HG02870 (cell line): ENCODE data around the gene TMC8.
"Not testable (repeated sequence)": the region's sequence is repeated elsewhere in the genome, so short reads cannot be mapped to it uniquely, and the experiment has no call there.

ENCODE experiments used
- ATAC-seq: cut with Tn5 transposase; IDR thresholded peaks from one replicate; pipeline ENCODE4 v1.9.1; 2021; ENCODE audit warnings: mild to moderate bottlenecking, moderate library complexity; ENCODE audit not compliant: unreplicated experiment

The TMC8 gene

DNA sequence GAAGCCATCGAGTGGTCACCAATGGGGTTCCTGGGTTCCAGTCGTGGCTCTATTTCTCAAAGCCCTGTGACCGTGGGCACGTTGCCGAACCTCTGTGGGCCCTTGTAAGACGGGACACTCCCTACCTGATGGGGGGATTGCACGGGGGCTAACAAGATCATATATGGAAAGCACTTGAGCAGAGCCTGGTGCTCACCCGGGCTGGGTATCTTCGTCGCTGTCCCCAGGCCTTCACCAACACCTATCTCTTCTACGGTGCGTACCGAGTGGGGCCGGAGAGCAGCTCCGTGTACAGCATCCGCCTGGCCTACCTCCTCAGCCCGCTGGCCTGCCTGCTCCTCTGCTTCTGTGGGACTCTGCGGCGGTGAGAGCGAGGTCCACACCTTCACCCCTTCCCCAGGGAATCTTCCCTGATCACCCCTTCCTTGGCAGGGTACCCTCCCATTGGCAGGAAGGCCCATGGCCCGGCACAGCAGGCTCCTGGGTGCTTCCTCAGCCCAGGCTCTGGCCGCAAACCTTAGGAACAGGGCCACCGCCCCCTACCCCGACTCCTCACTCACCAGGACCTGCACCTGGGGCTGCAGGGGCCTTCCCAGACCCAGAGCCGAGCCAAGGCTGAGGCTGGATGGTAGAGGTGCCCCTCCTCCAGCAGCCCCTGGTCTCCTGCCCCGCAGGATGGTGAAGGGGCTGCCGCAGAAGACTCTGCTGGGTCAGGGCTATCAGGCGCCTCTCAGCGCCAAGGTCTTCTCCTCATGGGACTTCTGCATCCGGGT, 2.8 kb downstream of the TMC8 start:
- no peak for ATAC-seq

DNA sequence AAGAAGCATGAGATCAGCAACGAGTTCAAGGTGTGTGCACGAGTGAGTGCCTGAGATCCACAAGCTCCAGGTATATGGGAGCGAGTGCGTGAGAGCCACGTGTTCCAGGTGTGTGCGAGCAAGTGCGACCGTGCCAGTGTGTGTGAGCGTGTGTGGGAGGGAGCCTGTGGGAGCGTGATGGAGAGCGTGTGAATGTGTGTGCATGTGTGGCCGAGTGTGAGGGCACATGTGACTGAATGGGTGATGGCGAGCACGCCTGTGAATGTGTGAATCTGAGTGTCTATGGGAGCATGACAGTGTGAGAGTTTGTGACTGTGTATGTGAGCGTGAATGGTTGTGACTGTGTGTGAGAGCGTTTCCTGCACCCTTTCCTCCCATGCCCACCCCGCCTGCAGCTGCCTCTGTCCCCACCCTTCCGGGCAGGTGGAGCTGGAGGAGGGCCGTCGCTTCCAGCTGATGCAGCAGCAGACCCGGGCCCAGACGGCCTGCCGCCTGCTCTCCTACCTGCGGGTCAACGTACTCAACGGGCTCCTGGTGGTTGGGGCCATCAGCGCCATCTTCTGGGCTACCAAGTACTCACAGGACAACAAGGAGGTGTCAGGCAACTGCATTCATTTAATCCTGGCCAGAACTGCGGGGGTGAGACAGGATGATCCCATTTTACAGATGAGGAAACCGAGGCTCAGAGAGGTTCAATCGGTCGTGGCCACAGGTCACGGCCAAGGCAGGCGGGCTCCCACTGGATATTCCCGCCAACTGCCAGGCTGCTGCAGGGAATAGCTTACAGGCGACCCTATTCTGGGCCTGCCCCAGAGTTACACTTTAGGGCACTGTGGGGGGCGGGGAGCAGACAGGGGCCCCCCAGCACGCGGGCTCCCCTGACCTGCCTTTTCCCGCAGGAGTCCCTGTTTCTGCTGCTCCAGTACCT, 3.7 kb downstream of the TMC8 start:
- ATAC-seq: no peak

DNA sequence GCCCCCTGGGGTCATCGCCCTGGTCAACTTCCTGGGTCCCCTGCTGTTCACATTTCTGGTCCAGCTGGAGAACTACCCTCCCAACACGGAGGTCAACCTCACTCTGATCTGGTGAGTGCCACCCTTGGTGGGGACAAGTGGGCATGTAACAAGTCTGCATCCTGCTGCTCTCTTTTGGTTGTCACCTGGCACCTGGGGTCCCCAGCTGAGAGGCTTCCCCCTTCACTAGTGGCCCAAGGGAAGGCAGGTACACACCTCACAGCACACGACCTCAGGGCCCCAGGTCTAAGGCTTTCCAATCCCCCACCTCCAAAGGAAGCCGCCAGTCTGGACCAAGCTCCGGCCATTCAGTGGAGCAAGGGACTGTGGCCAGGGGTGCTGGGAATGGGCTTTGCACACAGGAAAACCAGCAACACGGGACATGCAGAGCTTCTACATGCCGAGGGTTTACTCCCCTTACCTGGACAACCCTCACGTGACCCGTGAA, 4.4 kb downstream of the TMC8 start:
- ATAC-seq: no peak

DNA sequence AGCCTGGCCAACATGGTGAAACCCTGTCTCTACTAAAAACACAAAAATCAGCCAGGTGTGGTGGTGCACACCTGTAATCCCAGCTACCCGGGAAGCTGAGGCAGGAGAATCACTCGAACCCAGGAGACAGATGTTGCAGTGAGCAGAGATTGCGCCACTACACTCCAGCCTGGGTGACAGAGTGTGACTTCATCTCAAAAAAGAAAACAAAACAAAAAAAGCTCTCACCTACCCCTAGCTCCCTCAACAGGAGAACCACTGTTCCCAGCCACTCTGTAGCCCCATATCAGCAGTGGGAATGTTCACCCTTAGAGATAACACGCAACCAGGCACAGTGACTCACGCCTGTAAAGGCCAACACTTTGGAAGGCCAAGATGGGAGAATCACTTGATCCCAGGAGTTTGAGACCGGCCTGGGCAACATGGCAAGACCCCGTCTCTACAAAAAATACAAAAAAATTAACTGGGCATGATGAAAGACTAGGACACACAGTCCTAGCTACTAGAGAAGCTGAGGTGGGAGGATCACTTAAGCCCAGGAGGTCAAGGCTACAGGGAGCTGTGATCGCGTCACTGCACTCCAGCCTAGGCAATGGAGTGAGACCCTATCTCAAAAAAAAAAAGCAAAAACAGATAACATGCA, 5.4 kb downstream of the TMC8 start:
- ATAC-seq: no peak

DNA sequence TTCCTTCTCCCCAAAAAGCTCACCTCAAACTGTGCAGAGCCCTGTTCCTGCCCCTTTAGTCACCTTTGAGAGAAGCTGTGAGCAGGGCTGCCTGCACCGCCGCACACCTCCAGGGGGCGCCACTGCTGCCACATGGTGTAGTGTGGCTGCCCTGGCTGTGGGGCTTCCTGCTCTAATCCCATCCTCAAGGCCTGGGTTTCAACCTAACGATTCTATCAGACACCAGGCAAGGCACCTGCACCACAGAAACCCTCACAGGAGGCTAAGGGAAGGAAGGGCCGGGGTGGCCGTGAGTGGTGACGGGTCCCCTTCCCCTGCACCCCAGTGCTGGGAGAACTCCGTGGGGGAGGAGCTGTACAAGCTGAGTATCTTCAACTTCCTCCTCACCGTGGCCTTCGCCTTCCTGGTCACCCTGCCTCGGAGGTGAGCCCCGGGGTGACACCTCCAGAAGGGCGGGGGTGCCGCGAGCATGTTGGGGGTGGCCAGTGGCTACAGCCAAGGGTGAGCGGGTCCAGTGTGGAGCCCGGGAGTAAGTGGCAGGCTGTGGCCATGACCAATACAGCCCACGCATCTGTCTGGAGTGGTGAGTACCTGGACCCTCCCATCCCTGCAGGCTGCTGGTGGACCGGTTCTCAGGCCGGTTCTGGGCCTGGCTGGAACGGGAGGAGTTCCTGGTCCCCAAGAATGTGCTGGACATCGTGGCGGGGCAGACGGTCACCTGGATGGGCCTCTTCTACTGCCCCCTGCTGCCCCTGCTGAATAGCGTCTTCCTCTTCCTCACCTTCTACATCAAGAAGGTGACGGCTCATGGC, 7.0 kb downstream of the TMC8 start:
- no peak for ATAC-seq

DNA sequence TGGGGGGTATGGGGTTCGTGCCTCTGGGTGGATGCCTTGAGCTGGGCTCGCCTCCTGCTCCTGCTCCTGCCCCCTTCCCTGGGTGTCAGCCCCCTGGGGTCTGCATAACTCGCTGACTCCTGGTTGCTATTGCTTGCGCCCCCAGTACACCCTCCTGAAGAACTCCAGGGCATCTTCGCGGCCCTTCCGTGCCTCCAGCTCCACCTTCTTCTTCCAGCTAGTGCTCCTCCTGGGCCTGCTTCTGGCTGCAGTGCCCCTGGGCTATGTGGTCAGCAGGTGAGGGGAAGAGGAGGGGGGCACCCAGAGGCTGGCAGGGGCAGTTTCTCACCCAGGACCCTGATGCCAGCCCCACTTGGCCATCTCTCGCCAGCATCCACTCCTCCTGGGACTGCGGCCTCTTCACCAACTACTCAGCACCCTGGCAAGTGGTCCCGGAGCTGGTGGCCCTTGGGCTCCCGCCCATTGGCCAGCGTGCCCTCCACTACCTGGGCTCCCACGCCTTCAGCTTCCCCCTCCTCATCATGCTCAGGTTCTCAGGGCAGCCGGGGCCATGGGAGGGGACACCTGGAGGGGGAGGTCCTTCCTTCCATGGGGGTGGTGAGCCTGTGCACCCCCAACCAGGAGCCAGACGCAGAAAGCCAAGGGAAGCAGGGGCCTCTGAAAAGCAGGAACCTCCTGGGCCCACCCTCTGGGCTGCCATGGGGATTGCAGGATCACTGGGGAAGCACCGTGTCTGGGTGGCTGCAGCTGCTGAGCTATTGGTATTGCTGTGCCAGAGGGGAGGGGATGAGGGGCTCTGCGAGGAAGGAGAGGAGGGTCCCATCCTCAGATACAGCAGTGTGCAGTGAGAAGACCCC, 7.9 kb downstream of the TMC8 start:
- ATAC-seq: no peak

DNA sequence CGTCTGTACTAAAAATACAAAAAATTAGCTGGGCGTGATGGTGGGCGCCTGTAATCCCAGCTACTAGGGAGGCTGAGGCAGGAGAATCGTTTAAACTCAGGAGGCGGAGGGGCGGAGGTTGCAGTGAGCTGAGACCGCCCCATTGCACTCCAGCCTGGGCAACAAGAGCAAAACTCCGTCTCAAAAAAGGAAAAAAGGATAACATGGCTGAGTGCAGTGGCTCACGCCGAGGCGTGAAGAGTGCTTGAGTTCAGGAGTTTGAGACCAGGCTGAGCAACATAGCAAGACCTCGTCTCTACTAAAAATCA, 9.2 kb downstream of the TMC8 start:
- not testable (repeated sequence) for ATAC-seq

DNA sequence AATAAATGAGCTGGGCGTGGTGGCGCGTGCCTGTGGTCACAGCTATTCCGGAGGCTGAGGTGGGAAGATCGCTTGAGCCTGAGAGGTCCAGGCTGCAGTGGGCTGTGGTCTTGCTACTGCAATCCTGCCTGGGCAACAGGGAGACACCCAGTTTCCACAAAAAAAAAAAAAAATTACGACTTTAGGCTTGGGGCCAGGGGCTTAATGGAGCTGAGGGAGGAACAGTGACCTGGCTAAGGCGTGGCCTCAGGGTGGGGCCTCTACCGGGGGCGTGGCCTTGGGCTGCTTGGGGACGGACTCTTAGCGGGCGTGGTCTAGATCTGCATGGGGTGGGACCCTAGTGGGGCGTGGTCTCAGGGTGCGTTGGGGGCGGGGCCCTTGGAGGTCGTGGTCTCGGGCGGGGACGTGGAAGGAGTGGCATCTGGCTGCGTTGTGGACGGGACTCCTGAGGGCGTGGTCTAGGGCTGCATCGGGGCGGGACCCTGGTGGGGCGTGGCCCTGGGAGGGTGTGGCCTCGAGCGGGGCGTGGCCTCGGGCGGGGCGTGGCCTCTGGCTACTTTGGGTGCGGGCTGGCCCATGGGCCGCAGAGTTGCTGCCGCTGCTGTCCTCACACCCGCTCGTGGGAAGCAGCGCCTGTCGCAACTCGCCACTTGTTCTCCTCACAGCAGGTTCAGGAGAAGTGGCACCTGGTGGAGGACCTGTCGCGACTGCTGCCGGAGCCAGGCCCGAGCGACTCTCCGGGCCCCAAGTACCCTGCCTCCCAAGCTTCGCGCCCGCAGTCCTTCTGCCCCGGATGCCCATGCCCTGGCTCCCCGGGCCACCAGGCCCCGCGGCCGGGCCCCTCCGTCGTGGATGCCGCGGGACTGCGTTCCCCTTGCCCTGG, 9.8 kb downstream of the TMC8 start:
- ATAC-seq: peak; percentile 85

DNA sequence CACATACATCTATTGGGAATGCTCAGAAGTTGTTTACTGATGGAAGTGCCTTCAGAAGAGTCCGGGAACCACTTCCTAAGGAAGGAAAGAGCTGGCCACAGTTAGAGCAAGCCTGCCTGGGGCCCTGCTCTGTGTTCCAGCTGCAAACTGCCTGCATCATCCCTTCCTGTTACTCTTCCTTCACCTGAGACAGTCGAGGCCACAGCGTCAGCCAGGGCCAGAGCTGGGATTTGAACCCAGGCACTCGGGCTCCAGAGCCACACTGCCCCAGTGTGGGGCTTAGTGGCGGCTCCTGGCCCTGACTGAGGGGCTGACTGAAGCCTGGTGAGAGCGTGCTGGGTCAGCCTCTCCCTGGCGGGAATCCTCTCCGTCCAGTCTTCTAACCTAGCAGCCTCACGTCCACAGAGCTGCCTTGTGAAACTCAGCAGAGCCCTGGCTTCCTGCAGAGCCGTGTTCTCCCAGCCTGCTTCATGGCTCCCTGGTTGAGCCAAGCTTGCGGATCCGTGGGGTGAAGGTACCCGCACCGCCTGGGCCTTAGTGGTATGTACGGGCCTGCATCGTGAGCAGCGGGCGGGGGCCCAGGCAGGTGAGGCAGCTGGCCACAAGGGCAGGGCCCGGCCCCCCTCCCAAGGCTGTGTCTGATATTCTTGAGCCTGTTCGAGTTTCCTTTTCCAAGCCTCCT, 11.0 kb downstream of the TMC8 start:
- ATAC-seq: no peak

DNA sequence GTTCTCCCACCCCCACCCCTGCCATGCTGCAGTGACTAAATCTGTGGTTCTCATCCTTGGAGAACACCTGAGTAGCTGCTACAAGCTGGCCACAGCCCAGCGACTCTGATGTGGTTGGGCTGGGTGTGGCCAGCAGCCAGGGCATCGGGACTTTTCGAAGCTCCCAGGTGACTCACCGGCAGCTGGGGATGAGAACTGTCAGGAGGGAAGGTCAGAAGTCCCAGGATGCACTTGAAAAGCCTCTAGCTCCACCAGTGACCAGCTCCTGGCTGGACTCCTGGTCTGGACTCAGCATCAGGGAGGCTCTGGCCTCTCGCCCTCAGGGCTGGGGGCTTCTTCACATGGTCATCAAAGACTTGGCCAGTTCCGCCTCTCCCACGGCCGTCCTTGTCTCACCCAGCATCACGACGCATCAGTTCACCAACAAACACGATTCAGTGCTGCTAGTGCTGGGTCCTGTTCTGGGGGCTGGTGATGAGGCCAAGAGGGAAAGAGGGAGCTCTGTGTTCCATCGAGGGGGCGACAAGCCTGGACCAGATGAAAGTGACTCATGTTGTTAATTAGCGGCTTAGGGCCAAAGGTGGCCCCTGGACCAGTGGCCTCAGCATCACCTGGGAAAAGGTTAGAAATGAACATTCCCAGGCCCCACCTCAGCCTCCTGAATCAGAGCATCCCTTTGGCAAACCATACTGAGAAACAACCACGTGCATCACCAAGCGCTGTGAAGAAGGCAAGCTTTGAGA, 11.7 kb downstream of the TMC8 start:
- no peak for ATAC-seq

DNA sequence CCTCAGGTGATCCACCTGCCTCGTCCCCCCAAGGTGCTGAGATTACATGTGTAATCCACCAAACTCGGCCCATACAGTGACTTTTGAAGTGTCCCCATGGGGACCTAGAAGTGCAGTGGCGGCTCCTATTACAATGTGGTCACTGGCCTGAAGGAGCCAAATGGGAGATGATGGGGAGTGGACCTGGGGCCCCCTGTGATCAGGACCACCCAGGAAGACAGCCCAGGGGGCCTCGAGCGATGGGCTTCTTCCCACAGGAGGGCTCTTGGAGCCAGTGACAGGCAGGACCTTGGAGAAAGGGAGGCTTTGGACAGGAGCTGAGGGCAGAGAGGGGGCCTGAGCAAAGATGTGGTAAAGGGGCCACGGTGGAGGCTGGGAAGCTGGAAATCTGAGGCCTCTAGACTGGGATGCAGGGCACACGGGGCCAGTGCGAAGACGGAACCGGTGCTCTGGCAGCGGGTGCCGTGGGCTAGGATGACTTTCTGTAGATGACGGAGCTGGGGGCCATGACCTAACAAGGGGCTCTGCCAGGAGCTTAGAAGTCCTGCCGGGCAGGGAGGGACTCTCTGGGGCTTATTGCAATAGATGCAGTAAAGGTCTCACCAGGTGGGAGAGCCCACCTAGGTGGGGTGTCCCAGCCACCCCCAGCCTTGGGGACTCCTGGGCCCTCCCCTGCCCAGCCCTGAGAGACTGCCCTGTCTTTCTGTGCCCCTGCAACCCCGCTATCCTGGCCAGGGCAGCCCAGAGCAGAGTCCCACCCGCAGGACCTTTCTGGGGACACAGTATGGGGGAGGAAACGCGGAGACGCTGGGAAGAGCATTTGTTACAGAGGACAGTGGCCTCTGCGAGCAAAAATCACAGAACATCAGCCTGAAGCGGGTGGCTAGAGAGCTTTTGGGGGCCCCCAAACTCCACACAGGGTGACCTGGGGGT, 12.9 kb downstream of the TMC8 start:
- no peak for ATAC-seq

DNA sequence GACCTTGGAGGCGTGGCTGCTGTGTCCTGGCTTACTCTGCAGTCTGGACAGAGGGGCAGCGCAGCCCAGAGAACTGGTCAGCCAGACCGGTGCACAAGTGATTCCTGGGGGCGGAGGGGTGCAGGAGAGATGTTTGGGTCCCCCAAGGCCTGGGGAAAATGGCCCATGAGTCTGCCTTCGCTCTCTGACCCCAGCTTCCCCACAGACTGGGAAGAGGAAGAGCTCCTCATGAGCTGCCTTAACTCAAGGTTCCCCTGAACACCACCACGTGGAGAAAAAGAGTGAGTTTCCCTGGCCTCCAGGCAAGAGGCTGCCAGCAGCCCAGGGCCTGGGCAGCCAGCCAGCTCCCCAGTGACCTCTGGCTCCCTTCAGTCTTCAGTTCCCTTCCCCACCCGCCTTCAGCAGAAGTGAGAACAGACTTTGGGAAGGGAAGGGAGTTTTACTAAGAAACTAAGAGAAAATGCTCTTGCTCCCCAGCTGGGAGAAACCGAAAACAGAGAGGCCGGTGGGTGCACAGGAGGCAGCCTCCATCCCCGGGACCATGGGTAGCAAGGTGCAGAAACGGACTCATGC, 13.7 kb downstream of the TMC8 start:
- ATAC-seq: no peak

DNA sequence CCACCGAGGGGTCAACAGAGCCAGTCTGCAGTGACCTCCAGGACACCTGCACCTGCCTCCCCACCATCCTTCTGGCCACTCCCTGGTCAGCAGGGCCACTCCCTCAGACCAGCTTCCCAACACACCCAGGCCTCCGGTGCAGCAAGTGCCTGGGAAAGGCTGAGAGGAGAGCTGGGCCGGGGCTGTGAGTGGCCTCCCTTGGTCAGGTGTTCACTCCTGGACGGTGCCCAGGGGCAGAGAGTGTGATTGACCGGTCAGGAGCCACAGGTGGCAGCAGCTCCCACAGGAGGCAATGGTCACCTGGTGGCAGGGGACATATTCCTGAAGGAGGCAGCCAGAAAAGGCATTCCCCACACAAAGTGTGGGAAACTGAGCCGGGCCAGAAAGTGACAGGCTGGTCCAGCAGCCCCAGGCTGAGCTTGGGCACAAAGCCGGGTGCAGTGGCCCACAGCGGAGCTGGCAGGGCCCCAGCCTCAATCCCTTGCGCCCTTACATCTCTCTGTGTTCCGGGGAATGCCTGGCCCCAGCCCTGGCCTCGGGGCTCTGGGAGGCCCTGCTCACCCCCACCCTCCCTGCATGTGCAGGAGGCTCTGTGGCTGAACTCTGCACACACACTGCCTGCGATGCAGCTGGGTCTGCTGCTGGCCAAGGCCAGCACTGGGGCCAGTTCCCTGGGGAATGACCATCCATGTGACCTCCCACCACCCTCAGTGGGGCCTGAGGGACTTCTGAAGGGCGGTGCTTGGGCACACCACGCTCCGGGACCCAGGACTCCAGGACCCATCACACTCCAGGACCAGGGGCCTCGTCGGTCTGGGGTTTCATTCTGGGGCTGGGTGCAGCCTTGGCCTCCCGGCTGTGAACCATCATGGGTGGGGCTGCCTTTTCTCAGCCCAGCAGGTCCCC, 14.4 kb downstream of the TMC8 start:
- ATAC-seq: no peak

DNA sequence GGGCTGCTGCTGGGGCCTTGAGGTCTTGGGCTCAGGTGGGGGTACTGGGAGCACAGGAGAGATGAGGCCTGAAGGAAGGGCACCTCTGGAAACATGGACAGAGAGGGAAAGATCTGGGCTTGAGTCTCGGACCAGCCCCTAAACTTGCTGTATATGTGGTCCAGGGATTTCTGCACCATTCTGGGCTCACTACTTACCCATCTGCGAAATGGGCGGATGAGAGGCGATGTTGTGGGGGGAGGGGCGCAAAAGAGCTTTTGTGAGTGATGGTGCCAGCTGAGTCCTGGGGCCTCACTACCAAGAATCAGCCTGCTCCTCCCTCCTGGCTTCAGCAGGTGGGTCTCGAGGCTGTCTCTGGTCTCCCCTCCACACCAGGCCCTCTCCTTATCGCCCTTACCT, 15.9 kb downstream of the TMC8 start:
- ATAC-seq: no peak

DNA sequence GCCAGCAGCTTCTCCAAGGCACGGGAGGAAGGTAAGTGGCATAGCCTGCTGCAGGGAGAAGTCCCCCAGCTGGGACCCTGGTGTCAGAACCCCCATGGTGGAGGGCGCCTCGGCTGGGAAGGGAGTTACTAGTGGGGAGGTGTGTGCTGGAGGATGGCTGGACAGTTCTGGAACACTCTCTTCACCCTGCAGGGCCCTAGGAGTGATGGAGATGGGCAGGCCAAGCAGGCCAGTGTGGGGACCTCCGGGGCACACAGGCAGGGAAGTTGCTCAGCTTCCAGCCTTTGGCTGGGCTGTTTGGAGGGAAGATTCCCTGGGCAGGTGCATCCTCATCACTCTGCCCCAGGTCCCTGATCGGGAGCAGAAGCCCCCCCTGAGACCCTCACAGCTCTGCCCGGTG, 16.3 kb downstream of the TMC8 start:
- no peak for ATAC-seq
